ENCODE results near the gene RPL22L1. TPM values are rescaled to one million over a fixed set of nuclear protein-coding genes. Genes with fewer than 3 reads are reported as not detected.

The RPL22L1 gene
- total and polyA plus RNA-seq, 2 experiments from 2014 or later = 216 to 441 TPM

- H3K27me3 ChIP-seq (ENCODE audit: insufficient read depth) = no peaks in the 10 kb centered on the region
- 0 out of 2 replicates have a peak, but pooled peaks cover 5% of the 10 kb centered on the region for H3F3A ChIP-seq (replicated peaks; ENCODE audit: low read depth)
- peaks cover 2% of the 10 kb centered on the region; the same call in 2 of the 3 replicates for H3K4me1 Mint-ChIP-seq
- TF ChIP-seq JUNB (IDR thresholded peaks at IDR 0.05; ENCODE audit: unreplicated experiment) (no peak), STAT1 (IDR thresholded peaks at IDR 0.05; ENCODE audit: unreplicated experiment) (no peak), CREB1 (CRISPR knock-in tag; IDR thresholded peaks at IDR 0.05; ENCODE audit: low read depth) (no peak), EZH2 (IDR thresholded peaks at IDR 0.05; ENCODE audit: low read depth, unreplicated experiment) (no peak), POLR2AphosphoS5 (IDR thresholded peaks at IDR 0.05; ENCODE audit: low read depth) (no peak)
- H3K27ac ChIP-seq (ENCODE audit: low read depth) = no peak overlapping the region
- H3K4me3 Mint-ChIP-seq = no peak overlapping the region
- H3K4me2 ChIP-seq = no peak overlapping the region
- peaks cover 3% of the 10 kb centered on the region; the same call in 1 of the 2 replicates for H3K4me1 ChIP-seq (ENCODE audit: insufficient read depth)
- no peaks in the 10 kb centered on the region for H3K9me2 ChIP-seq (ENCODE audit: insufficient read depth)
- no peaks in the 10 kb centered on the region for H3K79me2 ChIP-seq (replicated peaks; ENCODE audit: insufficient read depth)
- no peak overlapping the region for H3K4me3 ChIP-seq
- peaks cover 4% of the 10 kb centered on the region; the same call in 1 of the 3 replicates for H3K9me3 Mint-ChIP-seq
- H3K27me3 Mint-ChIP-seq (ENCODE audit: insufficient read depth, low read depth, poor library complexity) = peaks cover 7% of the 10 kb centered on the region
- no peak overlapping the region for H3K27ac Mint-ChIP-seq
- H3K36me3 Mint-ChIP-seq (ENCODE audit: low read depth) = no peaks in the 10 kb centered on the region; the same call in 2 of the 3 replicates
- no peaks in the 10 kb centered on the region for H3K36me3 ChIP-seq (ENCODE audit: insufficient read depth)
- DNase-seq (ENCODE audit: low spot score) = no peak
- no peak for ATAC-seq
- H4K20me1 ChIP-seq (replicated peaks; ENCODE audit: insufficient read depth) = no peaks in the 10 kb centered on the region
- peak overlapping the region; percentile 60; the same call in 1 of the 2 replicates for H2AFZ ChIP-seq
Measured at GRCh38 chr3:170858599-170858998, 11.4 kb downstream of the RPL22L1 start.

GRCh38 chr3:170852324-170852723 lies 17.7 kb downstream of the RPL22L1 start:
- H3K36me3 ChIP-seq (ENCODE audit: insufficient read depth) = no peaks in the 10 kb centered on the region
- Mint-ChIP-seq H3K36me3 (ENCODE audit: low read depth) (no peaks in the 10 kb centered on the region), H3K9me3 (no peaks in the 10 kb centered on the region), H3K4me1 (peaks cover 2% of the 10 kb centered on the region; the same call in 2 of the 3 replicates), H3K27me3 (ENCODE audit: insufficient read depth, low read depth, poor library complexity) (no peaks in the 10 kb centered on the region), H3K27ac (no peak overlapping the region), H3K4me3 (no peak overlapping the region)
- H3K4me3 ChIP-seq = no peak overlapping the region
- no peak overlapping the region for H3K27ac ChIP-seq (ENCODE audit: low read depth)
- H3F3A ChIP-seq (replicated peaks; ENCODE audit: low read depth) = no peaks in the 10 kb centered on the region
- no peak overlapping the region for H2AFZ ChIP-seq
- DNase-seq (ENCODE audit: low spot score) = no peak
- H3K4me1 ChIP-seq (ENCODE audit: insufficient read depth) = no peaks in the 10 kb centered on the region
- H3K79me2 ChIP-seq (replicated peaks; ENCODE audit: insufficient read depth) = no peaks in the 10 kb centered on the region
- no peak for ATAC-seq
- no peaks in the 10 kb centered on the region for H4K20me1 ChIP-seq (replicated peaks; ENCODE audit: insufficient read depth)
- H3K4me2 ChIP-seq = no peak overlapping the region
- H3K27me3 ChIP-seq (ENCODE audit: insufficient read depth) = no peaks in the 10 kb centered on the region
- no peaks in the 10 kb centered on the region for H3K9me2 ChIP-seq (ENCODE audit: insufficient read depth)
- TF ChIP-seq EZH2phosphoT487 (IDR thresholded peaks at IDR 0.05; ENCODE audit: unreplicated experiment) = no peak
- no peak for TF ChIP-seq NANOG (IDR thresholded peaks at IDR 0.05; ENCODE audit: borderline replicate concordance)
- TF ChIP-seq JUNB (IDR thresholded peaks at IDR 0.05; ENCODE audit: unreplicated experiment) = no peak
- no peak for TF ChIP-seq ZNF331 (CRISPR knock-in tag; IDR thresholded peaks at IDR 0.05; ENCODE audit: low read depth)
- TF ChIP-seq STAT1 (IDR thresholded peaks at IDR 0.05; ENCODE audit: unreplicated experiment) = no peak
- no peak for TF ChIP-seq ZNF114 (CRISPR knock-in tag; IDR thresholded peaks at IDR 0.05)
- no peak for TF ChIP-seq CTCF (conservative IDR thresholded peaks at IDR 0.05; ENCODE audit: low read depth in 2 of 2)
- TF ChIP-seq ETS1 (IDR thresholded peaks at IDR 0.05) = no peak
- no peak for TF ChIP-seq EZH2 (IDR thresholded peaks at IDR 0.05; ENCODE audit: low read depth, unreplicated experiment)
- no peak for TF ChIP-seq REST (IDR thresholded peaks at IDR 0.05; ENCODE audit: unreplicated experiment)
- TF ChIP-seq CREB1 (CRISPR knock-in tag; IDR thresholded peaks at IDR 0.05; ENCODE audit: low read depth) = no peak

Data from GM23338 (cell line).